GM18517 (cell line): ENCODE data around the gene PATL2.
"Not testable (repeated sequence)": the region's sequence is repeated elsewhere in the genome, so short reads cannot be mapped to it uniquely, and the experiment has no call there.

Experiments
- ATAC-seq: cut with Tn5 transposase; IDR thresholded peaks from one replicate; pipeline ENCODE4 v1.9.1; 2021; ENCODE audit warnings: mild to moderate bottlenecking, moderate library complexity; ENCODE audit not compliant: unreplicated experiment

Gene PATL2

GRCh38 chr15:44654858-44655257 is 56.3 kb downstream of the PATL2 start:
- ATAC-seq: no peak

GRCh38 chr15:44647637-44648036 is 63.5 kb downstream of the PATL2 start:
- ATAC-seq: no peak

- ATAC-seq: no peak
Measured at GRCh38 chr15:44647036-44647435, 64.1 kb downstream of the PATL2 start.

GRCh38 chr15:44646460-44646859 is 64.7 kb downstream of the PATL2 start:
- no peak for ATAC-seq

- no peak for ATAC-seq
Measured at GRCh38 chr15:44641651-44642050, 69.5 kb downstream of the PATL2 start.

GRCh38 chr15:44636976-44637375 is 74.1 kb downstream of the PATL2 start:
- ATAC-seq: no peak

- no peak for ATAC-seq
Measured at GRCh38 chr15:44633603-44634002, 77.5 kb downstream of the PATL2 start.

GRCh38 chr15:44625286-44625685 is 85.8 kb downstream of the PATL2 start:
- not testable (repeated sequence) for ATAC-seq

GRCh38 chr15:44623178-44623577 is 87.9 kb downstream of the PATL2 start:
- no peak for ATAC-seq

GRCh38 chr15:44620081-44620480 is 91.0 kb downstream of the PATL2 start:
- no peak for ATAC-seq

GRCh38 chr15:44616974-44617373 is 94.1 kb downstream of the PATL2 start:
- ATAC-seq: no peak
